A673 (cell line): ENCODE measurements around the gene WDR54.
"Not testable (repeated sequence)": the region's sequence is repeated elsewhere in the genome, so short reads cannot be mapped to it uniquely, and the experiment has no call there.

Source experiments
- CTCF ChIP-seq: fragments of 300-800, 200-600 bp; sonication (generic); conservative IDR thresholded peaks from 2 replicates; pipeline ENCODE4 v1.5.1; 2017; ENCODE audit warnings: low read depth, mild to moderate bottlenecking, antibody characterized with exemption, low read length, moderate library complexity, mixed read lengths
- EZH2 ChIP-seq: fragments of 200-600 bp; sonication (generic); IDR thresholded peaks from 2 replicates; pipeline ENCODE4 v1.6.1; 2017; ENCODE audit warnings: borderline replicate concordance, low read depth, mild to moderate bottlenecking, mixed read lengths, antibody characterized with exemption, low read length; ENCODE audit not compliant: poor library complexity, severe bottlenecking

- TF ChIP-seq CTCF, EZH2: not testable (repeated sequence)
Measured at GRCh38 chr2:74459503-74460118, 38.1 kb downstream of the WDR54 start.
